ENCODE data around the gene GOLGA6L2. TPM values are rescaled to one million over a fixed set of nuclear protein-coding genes. Genes with fewer than 3 reads are reported as not detected.

Gene GOLGA6L2
- total RNA-seq, 4 donors from 2014 or later = not detected

GRCh38 chr15:23477920-23478319, 30.9 kb upstream of the GOLGA6L2 start:
- TF ChIP-seq CTCF (IDR thresholded peaks at IDR 0.05) = no peak
- no peak for TF ChIP-seq POLR2A (IDR thresholded peaks at IDR 0.05)
- intact Hi-C loops (cut with DNase I; ENCODE audit: low total_unique reads) = no loop called here
- no peak overlapping the region for H3K4me3 ChIP-seq (ENCODE audit: low read depth, poor library complexity, severe bottlenecking)
- 82 to 88% methylated on average over 6 of the region's 6 CpGs for WGBS, 2 donors
- DNase-seq (ENCODE audit: low spot score in 2 of 2) = no peak

GRCh38 chr15:23472678-23473077, 25.6 kb upstream of the GOLGA6L2 start:
- TF ChIP-seq CTCF (IDR thresholded peaks at IDR 0.05) = no peak
- TF ChIP-seq POLR2A (IDR thresholded peaks at IDR 0.05) = no peak
- no peak for DNase-seq (ENCODE audit: low spot score in 2 of 2)
- 59 to 60% methylated on average over 3 of the region's 3 CpGs for WGBS, 2 donors
- intact Hi-C loops (cut with DNase I; ENCODE audit: low total_unique reads) = no loop called here
- H3K4me3 ChIP-seq (ENCODE audit: low read depth, poor library complexity, severe bottlenecking) = no peak overlapping the region

- TF ChIP-seq POLR2A (IDR thresholded peaks at IDR 0.05) (no peak), CTCF (IDR thresholded peaks at IDR 0.05) (no peak)
- intact Hi-C loops (cut with DNase I; ENCODE audit: low total_unique reads) = no loop called here
- WGBS, 2 donors = 58 to 77% methylated on average over 1 of the region's 1 CpG
Measured at GRCh38 chr15:23472033-23472432, 25.0 kb upstream of the GOLGA6L2 start.

GRCh38 chr15:23467110-23467600, 20.1 kb upstream of the GOLGA6L2 start:
- DNase-seq (ENCODE audit: low spot score in 2 of 2) = no peak
- 77 to 85% methylated on average over 3 of the region's 3 CpGs for WGBS, 2 donors
- intact Hi-C loops (cut with DNase I; ENCODE audit: low total_unique reads) = no loop called here
- no peak for TF ChIP-seq POLR2A (IDR thresholded peaks at IDR 0.05)
- TF ChIP-seq CTCF (IDR thresholded peaks at IDR 0.05) = no peak
- H3K4me3 ChIP-seq (ENCODE audit: low read depth, poor library complexity, severe bottlenecking) = no peak overlapping the region

More at GRCh38 chr15:23472033-23472432, 25.0 kb upstream of the GOLGA6L2 start:
- no peak for DNase-seq (ENCODE audit: low spot score in 2 of 2)
- no peak overlapping the region for H3K4me3 ChIP-seq (ENCODE audit: low read depth, poor library complexity, severe bottlenecking)

GRCh38 chr15:23457890-23458289, 10.8 kb upstream of the GOLGA6L2 start:
- DNase-seq (ENCODE audit: low spot score in 2 of 2) = no peak
- no peak for TF ChIP-seq POLR2A (IDR thresholded peaks at IDR 0.05)
- TF ChIP-seq CTCF (IDR thresholded peaks at IDR 0.05) = no peak
- no peak overlapping the region for H3K4me3 ChIP-seq (ENCODE audit: low read depth, poor library complexity, severe bottlenecking)
- intact Hi-C loops (cut with DNase I; ENCODE audit: low total_unique reads) = no loop called here
- 81 to 85% methylated on average over 5 of the region's 5 CpGs for WGBS, 2 donors
